GM18909 (cell line): ENCODE results near the gene SPANXN1.
"Not testable (repeated sequence)": the region's sequence is repeated elsewhere in the genome, so short reads cannot be mapped to it uniquely, and the experiment has no call there.

Source experiments
- ATAC-seq: cut with Tn5 transposase; IDR thresholded peaks from one replicate; pipeline ENCODE4 v1.9.1; 2021; ENCODE audit warnings: mild to moderate bottlenecking; ENCODE audit not compliant: unreplicated experiment, poor library complexity

The SPANXN1 gene, protein sequence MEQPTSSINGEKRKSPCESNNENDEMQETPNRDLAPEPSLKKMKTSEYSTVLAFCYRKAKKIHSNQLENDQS

DNA sequence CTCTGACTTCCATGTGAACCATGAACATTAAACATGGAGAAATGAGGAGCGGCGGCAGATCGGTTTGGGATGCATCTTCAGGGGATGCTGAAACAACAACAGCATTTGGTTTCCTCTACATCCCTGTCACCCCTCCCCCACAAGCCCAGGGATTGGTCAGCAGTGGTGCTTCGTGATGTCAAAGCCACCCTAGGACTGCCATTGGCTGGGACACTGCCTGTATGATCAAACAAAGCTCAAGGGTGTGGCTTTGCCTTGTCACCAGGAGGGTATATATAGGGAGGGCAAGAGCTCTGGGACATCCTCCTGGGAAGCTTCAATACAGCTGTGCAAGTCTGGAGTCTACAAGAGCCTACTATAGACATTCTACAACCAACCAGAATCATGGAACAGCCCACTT lies at the start of gene SPANXN1:
Gene SPANXN1 (plus strand): TSS at position 301 of the 400 bp plus-strand sequence. CDS start 84 bp downstream, at position 385.
- not testable (repeated sequence) for ATAC-seq

DNA sequence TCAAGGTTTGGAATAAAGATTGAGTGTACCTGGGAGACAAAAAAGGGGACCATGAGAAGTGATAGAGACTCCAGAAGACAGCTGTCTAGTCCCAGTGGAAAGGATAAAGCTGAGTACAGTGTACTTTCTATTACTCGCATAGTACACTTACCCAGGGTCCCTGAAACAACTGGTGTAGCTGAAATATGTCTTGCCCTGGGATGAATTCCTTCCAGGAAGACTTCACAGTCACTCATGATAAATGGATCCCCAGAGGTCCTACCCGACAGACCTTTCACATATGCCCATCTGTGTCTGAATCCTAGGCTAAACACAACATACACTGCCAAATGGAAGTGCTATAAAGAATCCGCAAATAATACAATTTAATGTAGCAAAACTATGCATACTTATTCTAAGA lies 48.2 kb upstream of the SPANXN1 start:
- no peak for ATAC-seq

DNA sequence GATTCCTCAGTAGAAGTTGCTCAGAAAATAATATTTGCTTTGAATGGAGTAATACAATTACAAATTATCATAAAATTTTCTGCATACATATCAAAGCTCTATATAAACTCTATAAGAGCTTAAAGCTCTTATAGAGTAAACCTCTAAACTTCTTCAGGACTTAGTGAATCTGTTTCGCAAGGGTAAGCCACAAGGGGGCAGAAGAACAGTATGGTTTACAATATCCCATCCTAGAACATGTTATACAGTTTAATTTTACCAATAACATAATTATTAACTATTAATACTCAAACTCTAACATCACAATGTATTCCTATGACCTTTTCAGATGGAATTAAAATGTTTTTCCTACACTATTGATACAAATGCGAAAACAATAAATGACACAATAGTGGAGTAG lies 33.8 kb upstream of the SPANXN1 start:
- ATAC-seq, result peak; percentile 42

DNA sequence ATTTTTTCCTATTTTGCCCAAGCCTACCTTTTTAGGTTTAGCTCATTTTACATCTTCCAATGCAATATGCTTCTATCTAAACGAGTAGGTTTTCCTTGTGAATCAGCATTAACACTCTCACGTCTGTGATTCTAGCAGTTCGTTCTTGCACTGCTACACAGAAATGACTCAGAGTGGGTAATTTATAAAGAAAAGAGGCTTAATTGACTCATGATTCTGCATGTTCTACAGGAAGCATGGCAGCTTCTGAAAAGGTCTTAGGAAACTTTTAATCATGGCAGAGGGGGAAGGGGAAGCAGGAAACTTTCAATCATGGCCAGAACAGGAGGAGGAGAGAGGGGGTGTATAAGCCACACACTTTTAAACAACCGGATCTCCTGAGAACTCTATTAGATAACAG lies 44.9 kb downstream of the SPANXN1 start:
- ATAC-seq, result no peak
